Measurements from ENCODE around the gene HOXD4. TPM values are rescaled to one million over a fixed set of nuclear protein-coding genes. Genes with fewer than 3 reads are reported as not detected.

HOXD4 gene
- total and polyA plus RNA-seq, 12 donors = 0.13 to 1.6 (median 0.40) TPM; not detected in 2

- intact Hi-C loops (cut with DNase I) = loop anchor here in 2 of 10 donors (5.0 to 10.0 kb wide), 2 partner anchors 318 to 681 kb away; no protein-coding TSS in a partner anchor
- DNase-seq = no peak
- 26 to 41% methylated on average over 4 of the region's 4 CpGs for WGBS, 2 donors
- H3K36me3 ChIP-seq = no peaks in the 10 kb centered on the region
- H3K27me3 ChIP-seq = peaks cover 58 to 100% (median 97%) of the 10 kb centered on the region in 7 donors
- no peak for ATAC-seq
- no peak overlapping the region for H3K27ac ChIP-seq
- H3K4me3 ChIP-seq = no peak overlapping the region
- H3K4me1 ChIP-seq = peaks cover 0 to 37% (median 16%) of the 10 kb centered on the region in 9 donors
- no peaks in the 10 kb centered on the region for H3K9me3 ChIP-seq
- TF ChIP-seq CTCF (IDR thresholded peaks at IDR 0.05) = no peak
These were observed 17.3 kb upstream of the HOXD4 start for GRCh38 chr2:176134035-176134434.

GRCh38 chr2:176135035-176135440, 16.3 kb upstream of the HOXD4 start:
- H3K27ac ChIP-seq = no peak overlapping the region

GRCh38 chr2:176136374-176137251, 14.7 kb upstream of the HOXD4 start:
- no peaks in the 10 kb centered on the region for H3K36me3 ChIP-seq
- H3K4me3 ChIP-seq = peak overlapping the region; percentile 22 to 56 (median 40)
- no peak for TF ChIP-seq CTCF (IDR thresholded peaks at IDR 0.05)
- whole genome bisulfite sequencing, 2 donors = 1 to 3% methylated on average over 71 of the region's 71 CpGs
- peak overlapping the region in 6 of 10 donors; percentile 33 to 78 (median 60) for H3K27ac ChIP-seq
- no peaks in the 10 kb centered on the region for H3K9me3 ChIP-seq
- ATAC-seq (peak in 1 of 8 donors; percentile 16), DNase-seq (no peak)
- H3K4me1 ChIP-seq = peaks cover 0 to 34% (median 18%) of the 10 kb centered on the region in 9 donors
- intact Hi-C loops (cut with DNase I) = loop anchor here in 1 of 10 donors (10.0 kb wide), 1 partner anchor 678 kb away; no protein-coding TSS in a partner anchor
- peaks cover 39 to 100% (median 99%) of the 10 kb centered on the region in 7 donors for H3K27me3 ChIP-seq

More at GRCh38 chr2:176135035-176135440, 16.3 kb upstream of the HOXD4 start:
- Histone ChIP-seq H3K9me3 (no peaks in the 10 kb centered on the region), H3K4me3 (no peak overlapping the region), H3K27me3 (peaks cover 54 to 100% (median 99%) of the 10 kb centered on the region in 7 donors), H3K4me1 (peaks cover 0 to 32% (median 13%) of the 10 kb centered on the region in 9 donors), H3K36me3 (no peaks in the 10 kb centered on the region)
- no peak for DNase-seq
- intact Hi-C loops (cut with DNase I) = loop anchor here in 1 of 10 donors (10.0 kb wide), 1 partner anchor 680 kb away; no protein-coding TSS in a partner anchor
- TF ChIP-seq CTCF (IDR thresholded peaks at IDR 0.05) = no peak
- no peak for ATAC-seq

- DNase-seq = no peak
- TF ChIP-seq CTCF (IDR thresholded peaks at IDR 0.05) = no peak
- Histone ChIP-seq H3K27ac (peak overlapping the region in 3 of 10 donors; percentile 33 to 75 (median 64)), H3K9me3 (no peaks in the 10 kb centered on the region), H3K27me3 (peaks cover 36 to 100% (median 98%) of the 10 kb centered on the region in 7 donors), H3K4me1 (peaks cover 0 to 28% (median 18%) of the 10 kb centered on the region in 9 donors), H3K4me3 (peak overlapping the region in 6 of 10 donors; percentile 22 to 56 (median 39)), H3K36me3 (no peaks in the 10 kb centered on the region)
- intact Hi-C loops (cut with DNase I) = loop anchor here in 1 of 10 donors (10.0 kb wide), 1 partner anchor 678 kb away; no protein-coding TSS in a partner anchor
- ATAC-seq = no peak
- 12 to 22% methylated on average over 2 of the region's 2 CpGs for WGBS, 2 donors
These were observed 14.1 kb upstream of the HOXD4 start for GRCh38 chr2:176137252-176137580.

All from heart right ventricle (tissue), 16 donors.